Naive thymus-derived CD4-positive, alpha-beta T cell (primary cell): ENCODE data around the gene RILP. TPM values are rescaled to one million over a fixed set of nuclear protein-coding genes. Genes with fewer than 3 reads are reported as not detected.

Source experiments
- ATAC-seq: fragments of 150-1000 bp; cut with Tn5 transposase; 2 replicates; pipeline ENCODE4 v1.10.0; 2021; ENCODE audit warnings: mild to moderate bottlenecking, moderate library complexity
- CTCF ChIA-PET: fragments of 350-600 bp; sonication (Branson Sonifier 250); formaldehyde crosslinking; loops from one replicate; lab custom pipeline; 2021; ENCODE audit warnings: antibody characterized with exemption; lab: Charles Lee
- POLR2A ChIA-PET: fragments of 350-600 bp; sonication (Branson Sonifier 250); formaldehyde crosslinking; loops from one replicate; lab custom pipeline; 2021; ENCODE audit warnings: antibody characterized with exemption, inconsistent platforms; lab: Charles Lee
- DNase-seq, 9 donors: peaks; one replicate each; pipeline versions ENCODE4 v3.0.0 to v3.0.0-alpha.2; 2020 to 2022; ENCODE audit warnings: mixed read lengths in 1 of 9
- H3K27ac ChIP-seq: one replicate; pipeline ENCODE4 v1.7.0; 2013; ENCODE audit warnings: mild to moderate bottlenecking, low read depth, low read length, moderate library complexity
- H3K27me3 ChIP-seq, 2 donors: one replicate each; pipeline ENCODE4 v1.7.0; 2013; ENCODE audit warnings: low read length in 2 of 2, mild to moderate bottlenecking in 2 of 2, moderate library complexity in 2 of 2; ENCODE audit not compliant: control insufficient read depth in 2 of 2, insufficient read depth in 2 of 2
- H3K36me3 ChIP-seq, 3 experiments: 1 replicate in 2 of 3; 2 replicates in 1 of 3; pipeline ENCODE4 v1.7.0; 2013; ENCODE audit warnings: low read length in 3 of 3, mild to moderate bottlenecking in 3 of 3, moderate library complexity in 1 of 3; ENCODE audit not compliant: insufficient read depth in 3 of 3, control insufficient read depth in 2 of 3
- H3K4me1 ChIP-seq, 2 donors: one replicate each; pipeline ENCODE4 v1.7.0; 2013; ENCODE audit warnings: low read length in 2 of 2, mild to moderate bottlenecking in 2 of 2, moderate library complexity in 1 of 2; ENCODE audit not compliant: control insufficient read depth in 2 of 2, insufficient read depth in 2 of 2
- H3K4me3 ChIP-seq: 2 replicates; pipeline ENCODE4 v1.7.0; 2013; ENCODE audit warnings: mild to moderate bottlenecking, low read length
- H3K9me3 ChIP-seq, 3 experiments: 1 replicate in 2 of 3; 2 replicates in 1 of 3; pipeline ENCODE4 v1.7.0; 2013; ENCODE audit warnings: low read length in 3 of 3; ENCODE audit not compliant: control insufficient read depth in 2 of 3
- H3K27ac Mint-ChIP-seq, 9 donors: one replicate each; pipeline ENCODE4 v1.8.0; 2020 to 2022; ENCODE audit warnings: mixed read lengths in 9 of 9, mild to moderate bottlenecking in 8 of 9, moderate library complexity in 5 of 9, inconsistent platforms in 2 of 9
- H3K27me3 Mint-ChIP-seq, 5 donors: one replicate each; pipeline ENCODE4 v1.8.0; 2021 to 2022; ENCODE audit warnings: mixed read lengths in 5 of 5, mild to moderate bottlenecking in 1 of 5
- H3K36me3 Mint-ChIP-seq, 5 donors: one replicate each; pipeline ENCODE4 v1.8.0; 2020 to 2022; ENCODE audit warnings: mixed read lengths in 5 of 5, mild to moderate bottlenecking in 3 of 5, inconsistent platforms in 1 of 5
- H3K4me1 Mint-ChIP-seq, 7 donors: one replicate each; pipeline ENCODE4 v1.8.0; 2020 to 2022; ENCODE audit warnings: mixed read lengths in 7 of 7, mild to moderate bottlenecking in 3 of 7, inconsistent platforms in 1 of 7
- H3K4me3 Mint-ChIP-seq, 10 donors: one replicate each; pipeline ENCODE4 v1.8.0; 2020 to 2022; ENCODE audit warnings: mild to moderate bottlenecking in 10 of 10, mixed read lengths in 10 of 10, moderate library complexity in 6 of 10, inconsistent platforms in 2 of 10
- H3K9me3 Mint-ChIP-seq, 11 donors: one replicate each; pipeline ENCODE4 v1.8.0; 2020 to 2022; ENCODE audit warnings: mixed read lengths in 11 of 11, mild to moderate bottlenecking in 4 of 11, inconsistent platforms in 1 of 11, moderate library complexity in 1 of 11
- intact Hi-C, 2 donors: fragments of 100-400 bp; cut with micrococcal nuclease; formaldehyde crosslinking; loops; one replicate each; pipeline ENCODE4 v1.15.1; 2023
- polyA plus RNA-seq, 2 donors: library from polyadenylated mRNA; unstranded; fragments of 300-500 nt; fragmentation: Illumina TruSeq; gene quantifications; one replicate each; pipeline ENCODE4 v1.2.3, GENCODE V29; 2021
- total RNA-seq, 6 experiments: library from RNA in 5 of 6; stranded (reverse) in 5 of 6; gene quantifications; 1 replicate in 5 of 6; 2 replicates in 1 of 6; pipeline ENCODE4 v1.2.3 and lab custom pipeline; 2021 to 2026

The RILP gene
- total and polyA plus RNA-seq, 7 experiments from 2014 or later, result 2.1 to 8.7 (median 3.0) TPM

- intact Hi-C loops, result loop anchor here (10.0 kb wide), 2 partner anchors 156 to 664 kb away; partner anchors contain the start of genes SMG6 (in 1 of the 2) and SRR (in 1 of the 2)
- H3K36me3 Mint-ChIP-seq, result peaks cover 0 to 2% (median 0%) of the 10 kb centered on the region in 5 donors
- no peak overlapping the region for H3K4me3 ChIP-seq
- peaks cover 8 to 15% of the 10 kb centered on the region in 2 donors for H3K4me1 ChIP-seq
- H3K4me3 Mint-ChIP-seq, result no peak overlapping the region
- H3K27ac ChIP-seq, result no peak overlapping the region
- H3K36me3 ChIP-seq, result no peaks in the 10 kb centered on the region
- ChIA-PET POLR2A (interaction anchor here (0.5 kb wide), 1 partner anchor 25 kb away, joined by 3 read pairs; no protein-coding TSS in a partner anchor), CTCF (interaction anchor here (0.7 kb wide), 1 partner anchor 276 kb away, joined by 4 read pairs; no protein-coding TSS in a partner anchor)
- no peaks in the 10 kb centered on the region for H3K9me3 ChIP-seq
- H3K4me1 Mint-ChIP-seq, result peaks cover 0 to 13% (median 9%) of the 10 kb centered on the region in 7 donors
- H3K27ac Mint-ChIP-seq, result peak overlapping the region in 2 of 9 donors; percentile 25 to 69
- no peak for ATAC-seq
- H3K27me3 ChIP-seq, result no peaks in the 10 kb centered on the region
- DNase-seq, result no peak
- H3K27me3 Mint-ChIP-seq, result peaks cover 0 to 2% (median 0%) of the 10 kb centered on the region in 5 donors
- no peaks in the 10 kb centered on the region for H3K9me3 Mint-ChIP-seq
Observed at GRCh38 chr17:1640329-1641064, 9.2 kb downstream of the RILP start.

GRCh38 chr17:1639549-1640180 is 10.0 kb downstream of the RILP start:
- CTCF ChIA-PET, result interaction anchor here (0.7 kb wide), 1 partner anchor 275 kb away, joined by 4 read pairs; no protein-coding TSS in a partner anchor
- Mint-ChIP-seq H3K4me3 (no peak overlapping the region), H3K27ac (peak overlapping the region in 1 of 9 donors; percentile 25), H3K27me3 (peaks cover 0 to 2% (median 0%) of the 10 kb centered on the region in 5 donors), H3K4me1 (peaks cover 0 to 9% (median 8%) of the 10 kb centered on the region in 7 donors), H3K36me3 (peaks cover 0 to 2% (median 0%) of the 10 kb centered on the region in 5 donors), H3K9me3 (no peaks in the 10 kb centered on the region)
- POLR2A ChIA-PET, result interaction anchor here (0.5 kb wide), 1 partner anchor 26 kb away, joined by 3 read pairs; no protein-coding TSS in a partner anchor
- no peaks in the 10 kb centered on the region for H3K36me3 ChIP-seq
- no peaks in the 10 kb centered on the region for H3K27me3 ChIP-seq
- H3K27ac ChIP-seq, result no peak overlapping the region
- H3K9me3 ChIP-seq, result no peaks in the 10 kb centered on the region
- no peak overlapping the region for H3K4me3 ChIP-seq
- DNase-seq (no peak), ATAC-seq (no peak)
- H3K4me1 ChIP-seq, result peaks cover 8 to 11% of the 10 kb centered on the region in 2 donors
- intact Hi-C loops, result loop anchor here (10.0 kb wide), 2 partner anchors 155 to 665 kb away; partner anchors contain the start of genes SMG6 (in 1 of the 2) and SRR (in 1 of the 2)

- H3K4me1 ChIP-seq, result peaks cover 0 to 2% of the 10 kb centered on the region in 2 donors
- no peaks in the 10 kb centered on the region for H3K36me3 ChIP-seq
- intact Hi-C loops, result no loop called here
- H3K27ac ChIP-seq, result no peak overlapping the region
- Mint-ChIP-seq H3K4me3 (no peak overlapping the region), H3K36me3 (peaks cover 0 to 2% (median 0%) of the 10 kb centered on the region in 5 donors), H3K4me1 (peaks cover 0 to 2% (median 0%) of the 10 kb centered on the region in 7 donors), H3K27me3 (no peaks in the 10 kb centered on the region), H3K27ac (peak overlapping the region in 2 of 9 donors; percentile 25 to 40), H3K9me3 (no peaks in the 10 kb centered on the region)
- no peaks in the 10 kb centered on the region for H3K9me3 ChIP-seq
- CTCF ChIA-PET, result no interaction called here
- DNase-seq (no peak), ATAC-seq (no peak)
- POLR2A ChIA-PET, result no interaction called here
- H3K27me3 ChIP-seq, result no peaks in the 10 kb centered on the region
- H3K4me3 ChIP-seq, result no peak overlapping the region
Observed at GRCh38 chr17:1638624-1639300, 10.9 kb downstream of the RILP start.

GRCh38 chr17:1638171-1638590 is 11.5 kb downstream of the RILP start:
- ATAC-seq (no peak), DNase-seq (no peak)
- H3K4me3 ChIP-seq, result no peak overlapping the region
- no peak overlapping the region for H3K27ac ChIP-seq
- no peaks in the 10 kb centered on the region for H3K36me3 ChIP-seq
- Mint-ChIP-seq H3K27ac (no peak overlapping the region), H3K4me1 (peaks cover 0 to 2% (median 0%) of the 10 kb centered on the region in 7 donors), H3K27me3 (no peaks in the 10 kb centered on the region), H3K4me3 (no peak overlapping the region), H3K36me3 (peaks cover 0 to 2% (median 0%) of the 10 kb centered on the region in 5 donors), H3K9me3 (no peaks in the 10 kb centered on the region)
- H3K4me1 ChIP-seq, result no peaks in the 10 kb centered on the region
- CTCF ChIA-PET, result no interaction called here
- POLR2A ChIA-PET, result no interaction called here
- intact Hi-C loops, result no loop called here
- no peaks in the 10 kb centered on the region for H3K9me3 ChIP-seq
- no peaks in the 10 kb centered on the region for H3K27me3 ChIP-seq

- ChIA-PET POLR2A (no interaction called here), CTCF (interaction anchor here (0.6 to 1.0 kb wide), 2 partner anchors 30 to 147 kb away, joined by 3 read pairs; no protein-coding TSS in a partner anchor)
- H3K27me3 Mint-ChIP-seq, result peaks cover 0 to 3% (median 0%) of the 10 kb centered on the region in 5 donors
Observed at GRCh38 chr17:1636732-1637285, 12.9 kb downstream of the RILP start.

More at GRCh38 chr17:1636732-1637285, 12.9 kb downstream of the RILP start:
- no peak overlapping the region for H3K4me3 Mint-ChIP-seq
- H3K27me3 ChIP-seq, result no peaks in the 10 kb centered on the region
- H3K27ac ChIP-seq, result no peak overlapping the region
- H3K4me1 Mint-ChIP-seq, result peaks cover 0 to 2% (median 0%) of the 10 kb centered on the region in 7 donors
- H3K36me3 Mint-ChIP-seq, result peaks cover 0 to 2% (median 0%) of the 10 kb centered on the region in 5 donors
- no peaks in the 10 kb centered on the region for H3K4me1 ChIP-seq
- no peaks in the 10 kb centered on the region for H3K36me3 ChIP-seq
- ATAC-seq (no peak), DNase-seq (no peak)
- no peaks in the 10 kb centered on the region for H3K9me3 Mint-ChIP-seq
- H3K27ac Mint-ChIP-seq, result no peak overlapping the region
- H3K4me3 ChIP-seq, result no peak overlapping the region
- intact Hi-C loops, result no loop called here
- H3K9me3 ChIP-seq, result no peaks in the 10 kb centered on the region
